GM21423 (cell line): Measurements from ENCODE around the gene CCZ1B.
"Not testable (repeated sequence)": the region's sequence is repeated elsewhere in the genome, so short reads cannot be mapped to it uniquely, and the experiment has no call there.

Experiments used
- ATAC-seq: cut with Tn5 transposase; IDR thresholded peaks from one replicate; pipeline ENCODE4 v1.9.1; 2021; ENCODE audit warnings: mild to moderate bottlenecking, moderate library complexity; ENCODE audit not compliant: unreplicated experiment

The CCZ1B gene

DNA sequence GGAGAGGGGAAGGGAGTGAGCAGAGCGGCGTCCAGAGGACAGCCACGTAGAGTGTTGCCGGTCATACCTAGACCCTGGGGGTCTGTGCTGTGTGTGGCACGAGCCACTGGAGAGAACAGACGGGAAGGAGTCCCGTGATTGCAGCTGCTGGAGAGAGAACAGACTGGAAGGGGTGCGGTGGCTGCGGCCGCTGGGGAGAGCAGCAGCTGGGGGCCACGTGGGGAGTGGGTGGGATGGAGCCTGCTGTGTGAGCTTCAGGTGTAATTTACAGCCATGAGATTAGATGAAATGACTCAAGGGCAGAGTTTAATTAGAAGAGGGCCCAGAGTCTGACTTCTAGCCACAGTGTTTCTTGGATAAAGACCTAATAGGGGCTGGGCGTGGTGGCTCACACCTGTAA lies 76.7 kb downstream of the CCZ1B start:
- not testable (repeated sequence) for ATAC-seq
